GM12891 (cell line): ENCODE data around the gene ZNF469.

Source experiments
- PAX5 ChIP-seq: IDR thresholded peaks from 2 replicates; pipeline ENCODE4 v1.6.1; 2011; ENCODE audit warnings: low read length, moderate library complexity, mild to moderate bottlenecking; ENCODE audit not compliant: insufficient read depth, severe bottlenecking
- POLR2A ChIP-seq: IDR thresholded peaks from 2 replicates; pipeline ENCODE4 v1.6.1; 2011; ENCODE audit warnings: low read depth, low read length, control low read depth
- POLR2AphosphoS5 ChIP-seq: IDR thresholded peaks from 2 replicates; pipeline ENCODE4 v1.6.1; 2011; ENCODE audit warnings: low read depth, low read length, control low read depth
- POU2F2 ChIP-seq: IDR thresholded peaks from 2 replicates; pipeline ENCODE4 v1.6.1; 2011; ENCODE audit warnings: low read depth, mild to moderate bottlenecking, control low read depth, low read length, moderate library complexity
- SPI1 ChIP-seq: IDR thresholded peaks from 2 replicates; pipeline ENCODE4 v1.6.1; 2011; ENCODE audit warnings: low read depth, low read length, control low read depth
- TAF1 ChIP-seq: IDR thresholded peaks from 2 replicates; pipeline ENCODE4 v1.6.1; 2011; ENCODE audit warnings: low read depth, low read length, control low read depth

- TF ChIP-seq POLR2A (no peak), POLR2AphosphoS5 (no peak), TAF1 (no peak), SPI1 (no peak), PAX5 (no peak), POU2F2 (no peak)
Measured at GRCh38 chr16:88345031-88345720, 37.6 kb upstream of the ZNF469 start.
